SKM-1 (cell line): ENCODE measurements around the gene OTULIN.

Experiments
- DNase-seq: peaks from one replicate; lab custom pipeline; 2025; ENCODE audit not compliant: unreplicated experiment; lab: John Stamatoyannopoulos, UW

Gene OTULIN

GRCh38 chr5:14718778-14719177 is 54.3 kb downstream of the OTULIN start:
- DNase-seq: no peak

- DNase-seq: no peak
Observed at GRCh38 chr5:14720236-14720923, 55.9 kb downstream of the OTULIN start.

DNA sequence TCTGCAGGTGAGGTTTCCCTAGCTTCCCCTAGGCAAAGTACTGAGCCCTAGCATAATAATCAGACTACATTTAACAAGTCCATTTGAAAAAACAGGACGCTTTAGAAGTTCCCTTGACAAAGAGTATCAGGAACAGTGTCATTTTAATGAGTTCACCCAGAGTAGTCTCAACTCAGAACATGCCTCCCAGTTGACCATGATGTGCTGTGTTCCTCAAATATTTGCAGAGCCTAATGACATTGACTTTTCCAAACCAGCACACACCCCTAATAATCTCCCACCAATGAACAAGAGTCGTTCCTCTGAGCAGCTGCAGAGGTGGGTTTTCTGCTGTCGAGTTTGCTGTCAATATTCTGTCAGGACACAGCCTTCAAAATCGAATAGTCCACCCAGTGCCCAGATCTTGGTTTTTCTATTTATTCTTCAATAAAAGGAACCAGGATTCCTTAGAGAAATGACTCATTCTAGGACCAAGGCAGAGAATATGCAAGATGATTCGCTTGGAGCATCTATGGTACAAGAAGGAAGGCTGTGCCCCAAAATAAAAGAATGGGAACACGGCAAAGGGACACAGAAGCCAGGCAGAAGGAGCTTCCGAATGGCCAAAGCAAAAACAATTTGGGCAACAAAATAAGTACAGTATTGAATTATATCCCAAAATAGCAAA is 57.6 kb downstream of the OTULIN start:
- no peak for DNase-seq

- DNase-seq: no peak
Observed at GRCh38 chr5:14722923-14723322, 58.4 kb downstream of the OTULIN start.

GRCh38 chr5:14723701-14724132 is 59.2 kb downstream of the OTULIN start:
- no peak for DNase-seq

DNA sequence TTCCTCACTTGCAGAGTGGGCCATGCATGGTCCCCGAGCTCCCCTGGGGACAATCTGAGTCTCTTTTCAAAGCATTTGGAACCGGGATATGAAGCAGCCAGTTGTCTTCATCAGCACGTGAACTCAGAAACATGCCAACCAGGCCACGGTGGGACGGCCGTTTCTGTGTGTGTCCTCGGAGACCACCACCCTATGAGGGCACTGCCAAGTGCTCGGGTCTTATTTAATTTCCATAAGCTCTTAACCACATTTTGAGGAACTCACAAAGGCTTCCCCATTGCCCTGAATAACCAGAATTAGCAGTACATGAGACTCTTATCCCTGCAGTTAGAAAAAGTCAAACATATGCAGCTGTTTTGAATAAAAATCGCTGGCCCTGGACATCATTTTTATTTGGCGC is 60.1 kb downstream of the OTULIN start:
- no peak for DNase-seq

GRCh38 chr5:14726066-14726838 is 61.7 kb downstream of the OTULIN start:
- no peak for DNase-seq

- DNase-seq: peak; percentile 50
Observed at GRCh38 chr5:14727428-14727865, 62.9 kb downstream of the OTULIN start.

- no peak for DNase-seq
Observed at GRCh38 chr5:14727928-14728458, 63.5 kb downstream of the OTULIN start.

GRCh38 chr5:14728459-14728938 is 64.0 kb downstream of the OTULIN start:
- no peak for DNase-seq

DNA sequence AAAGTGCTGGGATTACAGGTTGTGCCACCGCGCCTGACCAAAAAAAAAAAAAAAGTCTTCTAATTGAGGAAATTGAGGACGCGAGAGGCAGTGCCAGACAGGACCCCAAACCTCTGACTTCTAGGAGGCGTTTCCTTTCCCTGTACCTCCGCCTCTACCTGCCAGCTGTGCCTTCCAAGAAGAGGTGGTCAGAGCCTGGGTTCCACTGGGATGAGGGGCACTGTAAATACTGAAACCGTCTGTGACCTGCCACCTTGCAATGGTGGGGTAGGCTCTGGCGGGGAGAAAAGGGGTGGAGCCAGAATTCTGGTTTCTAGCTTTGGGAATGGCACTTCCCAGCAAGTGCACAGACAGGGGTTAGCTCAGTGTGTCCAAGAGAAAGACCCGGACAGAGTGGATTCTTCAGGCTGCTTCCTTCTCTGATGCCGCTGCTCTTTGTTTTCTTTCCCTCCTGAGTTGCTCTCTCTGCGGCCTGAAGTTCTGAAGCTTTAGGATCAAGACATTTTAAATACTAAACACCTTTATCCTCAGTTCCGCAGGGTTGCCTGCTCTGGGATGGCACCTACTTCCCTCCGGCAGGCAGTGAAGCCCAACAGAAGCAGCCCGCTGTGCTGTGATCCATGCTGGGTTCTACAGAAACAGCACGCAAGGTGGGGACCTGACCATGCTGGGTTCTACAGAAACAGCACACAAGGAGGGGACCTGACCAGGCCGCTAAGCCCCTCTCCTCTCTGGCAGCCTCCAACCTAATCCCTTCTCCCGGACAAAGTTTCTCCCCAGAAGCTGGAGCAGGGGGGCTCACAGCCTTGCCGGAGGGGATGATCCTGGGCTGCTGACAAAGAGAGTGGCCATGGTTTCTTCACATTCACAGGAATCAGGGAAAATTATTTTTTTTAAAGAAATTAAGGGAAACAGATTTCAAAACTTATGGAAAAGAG is 65.2 kb downstream of the OTULIN start:
- no peak for DNase-seq

DNA sequence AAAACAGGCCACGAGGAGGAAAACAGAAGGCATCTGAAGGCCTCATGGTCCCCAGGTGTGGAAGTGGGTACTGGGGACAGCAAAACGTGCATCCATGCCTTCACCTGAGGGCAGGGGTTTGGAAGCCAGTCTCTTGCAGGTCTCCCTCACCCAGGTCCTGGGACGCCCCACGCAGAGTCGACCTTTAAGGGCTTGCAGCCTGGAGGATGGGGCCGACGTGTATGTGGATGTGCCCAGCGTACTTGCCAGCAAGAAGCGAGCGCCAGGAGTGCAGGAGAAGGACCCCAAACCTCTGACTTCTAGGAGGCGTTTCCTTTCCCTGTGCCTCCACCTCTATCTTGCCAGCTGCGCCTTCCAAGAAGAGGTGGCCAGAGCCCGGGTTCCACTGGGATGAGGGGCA is 65.9 kb downstream of the OTULIN start:
- no peak for DNase-seq

GRCh38 chr5:14730881-14731280 is 66.4 kb downstream of the OTULIN start:
- no peak for DNase-seq

GRCh38 chr5:14732991-14733390 is 68.5 kb downstream of the OTULIN start:
- no peak for DNase-seq

DNA sequence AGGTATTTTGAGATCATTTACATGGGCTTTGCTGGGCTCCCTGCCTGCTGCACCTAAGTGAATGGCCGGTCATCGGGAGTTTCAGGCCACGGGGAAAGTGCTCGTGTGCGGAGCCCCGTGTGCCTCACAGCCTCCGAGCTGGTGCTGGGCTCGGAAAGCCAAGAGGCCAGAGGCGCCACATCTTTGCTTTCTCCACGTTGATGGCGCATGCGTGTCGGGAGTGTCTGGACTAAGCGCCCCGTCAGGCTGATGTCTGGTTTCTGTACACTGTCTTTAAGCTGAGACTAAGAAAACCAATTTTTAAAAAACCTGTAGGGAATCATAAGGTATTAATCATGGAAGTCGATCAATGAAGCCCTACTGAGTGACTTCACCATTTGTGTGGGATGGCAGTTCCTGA is 69.1 kb downstream of the OTULIN start:
- no peak for DNase-seq

GRCh38 chr5:14734396-14734795 is 69.9 kb downstream of the OTULIN start:
- DNase-seq: no peak

- DNase-seq: no peak
Observed at GRCh38 chr5:14735944-14736343, 71.4 kb downstream of the OTULIN start.

- no peak for DNase-seq
Observed at GRCh38 chr5:14737291-14737690, 72.8 kb downstream of the OTULIN start.

DNA sequence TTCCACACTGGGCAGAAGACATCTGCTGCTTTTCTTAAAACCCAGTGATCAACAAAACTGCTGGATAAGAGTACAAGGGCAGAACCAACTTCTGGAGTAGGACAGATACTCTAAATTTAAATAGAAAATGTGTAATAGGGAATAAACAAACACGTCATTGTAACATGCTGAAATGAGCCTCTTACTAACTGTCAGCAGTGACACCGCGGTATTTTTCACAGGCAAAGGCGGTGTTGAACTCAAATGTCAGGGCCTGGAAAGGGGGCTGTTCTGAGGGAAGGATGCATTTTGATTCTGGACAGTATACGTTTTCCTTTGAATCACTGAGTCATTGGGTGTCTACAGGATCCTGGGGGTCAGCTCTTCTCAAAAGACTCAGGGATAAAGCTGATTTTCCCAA is 73.5 kb downstream of the OTULIN start:
- no peak for DNase-seq

DNA sequence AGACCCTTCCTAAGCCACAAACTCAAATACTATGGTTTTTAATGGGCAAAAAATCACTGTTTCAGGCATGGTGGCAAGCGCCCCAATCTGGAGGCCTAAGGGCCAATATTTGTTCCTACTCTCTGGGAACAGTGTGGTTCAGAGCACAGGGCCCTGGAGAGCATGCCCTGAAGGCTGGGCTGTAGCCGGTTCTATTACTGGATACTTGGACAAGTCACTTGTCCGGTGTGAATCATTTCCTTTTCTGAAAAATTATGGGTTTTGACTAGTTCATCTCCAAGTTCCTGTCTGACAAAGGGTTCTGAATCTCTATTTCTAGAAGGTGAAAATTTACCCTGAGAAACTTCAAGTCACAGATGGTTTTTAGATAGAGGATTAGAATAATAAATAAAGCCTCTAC is 75.0 kb downstream of the OTULIN start:
- no peak for DNase-seq
